Transverse colon (tissue), 4 donors: ENCODE data around the gene PHACTR2. TPM values are rescaled to one million over a fixed set of nuclear protein-coding genes. Genes with fewer than 3 reads are reported as not detected.

ENCODE experiments used
- DNase-seq: peaks from one replicate; pipeline ENCODE4 v3.0.0-alpha.2; 2019
- H3K27ac ChIP-seq, 4 donors: fragments of 200-600 bp; sonication (generic); 2 replicates each; pipeline ENCODE4 v1.5.1; 2016 to 2018; ENCODE audit warnings: inconsistent platforms in 4 of 4
- H3K27me3 ChIP-seq: fragments of 200-600 bp; sonication (generic); 2 replicates; pipeline ENCODE4 v1.5.1; 2017; ENCODE audit warnings: inconsistent platforms
- H3K36me3 ChIP-seq, 4 donors: fragments of 200-600 bp; sonication (generic); 2 replicates each; pipeline ENCODE4 v1.5.1; 2017 to 2019; ENCODE audit warnings: inconsistent platforms in 4 of 4
- H3K4me1 ChIP-seq, 4 donors: fragments of 200-600 bp; sonication (generic); 2 replicates each; pipeline ENCODE4 v1.5.1; 2017 to 2020; ENCODE audit warnings: inconsistent platforms in 4 of 4
- H3K4me3 ChIP-seq, 4 donors: fragments of 200-600 bp; sonication (generic); 1 replicate in 1 of 4; 2 replicates in 3 of 4; pipeline versions ENCODE4 v1.5.1 to v1.6.1; 2017 to 2019; ENCODE audit warnings: inconsistent platforms in 4 of 4
- H3K9me3 ChIP-seq, 2 donors: fragments of 200-600 bp; sonication (generic); 2 replicates each; pipeline ENCODE4 v1.5.1; 2017 to 2019; ENCODE audit warnings: inconsistent platforms in 2 of 2
- CTCF ChIP-seq, 5 experiments: fragments of 200-600 bp in 3 of 5; fragments of 450-650 bp in 2 of 5; sonication (generic) in 3 of 5; IDR thresholded peaks; 1 replicate in 2 of 5; 2 replicates in 3 of 5; pipeline ENCODE4 v1.5.1; 2016 to 2017; ENCODE audit warnings: antibody characterized with exemption in 5 of 5, inconsistent platforms in 3 of 5, mild to moderate bottlenecking in 2 of 5, moderate library complexity in 1 of 5
- EP300 ChIP-seq: sonication (generic); formaldehyde crosslinking; IDR thresholded peaks from one replicate; pipeline ENCODE4 v1.6.1; 2017; ENCODE audit warnings: antibody characterized with exemption, low read depth
- POLR2A ChIP-seq: fragments of 450-650 bp; IDR thresholded peaks from one replicate; pipeline ENCODE4 v1.6.1; 2016; ENCODE audit warnings: antibody characterized with exemption, mild to moderate bottlenecking, moderate library complexity
- POLR2AphosphoS5 ChIP-seq, 3 donors: sonication (generic); formaldehyde crosslinking; IDR thresholded peaks; one replicate each; pipeline ENCODE4 v1.6.1; 2016; ENCODE audit warnings: antibody characterized with exemption in 3 of 3
- WGBS, 2 donors: methylation state at CpG; one replicate each; pipeline ENCODE4 v1.1.5; 2018; ENCODE audit warnings: low coverage in 1 of 2; 5-methylcytosine and 5-hydroxymethylcytosine counted together
- in situ Hi-C, 4 donors: fragments of 200-750 bp; cut with MboI; loops; one replicate each; pipeline versions ENCODE4 v1.15.0 to v1.15.1; 2017; ENCODE audit warnings: low sequenced_read_pairs in 3 of 4, low pct_ligation_motif_present in 1 of 4, low pct_unique_long_range_greater_than_20kb in 1 of 4
- intact Hi-C: fragments of 100-400 bp; cut with DNase I; formaldehyde crosslinking; loops from one replicate; pipeline ENCODE4 v1.15.1; 2023; ENCODE audit warnings: low total_unique reads
- total RNA-seq, 4 donors: library from RNA; depleted of rRNA; stranded (reverse); fragments of >200 nt; gene quantifications; one replicate each; pipeline ENCODE4 v1.1.0, GENCODE V29; 2016

PHACTR2 gene
- total RNA-seq, 4 donors from 2014 or later, result 38.6 to 56.8 (median 48.7) TPM

GRCh38 chr6:143739341-143739851 is 61.6 kb downstream of the PHACTR2 start:
- TF ChIP-seq EP300 (no peak), POLR2A (no peak), CTCF (IDR thresholded peaks at IDR 0.05) (no peak), POLR2AphosphoS5 (IDR thresholded peaks at IDR 0.05) (no peak)

DNA sequence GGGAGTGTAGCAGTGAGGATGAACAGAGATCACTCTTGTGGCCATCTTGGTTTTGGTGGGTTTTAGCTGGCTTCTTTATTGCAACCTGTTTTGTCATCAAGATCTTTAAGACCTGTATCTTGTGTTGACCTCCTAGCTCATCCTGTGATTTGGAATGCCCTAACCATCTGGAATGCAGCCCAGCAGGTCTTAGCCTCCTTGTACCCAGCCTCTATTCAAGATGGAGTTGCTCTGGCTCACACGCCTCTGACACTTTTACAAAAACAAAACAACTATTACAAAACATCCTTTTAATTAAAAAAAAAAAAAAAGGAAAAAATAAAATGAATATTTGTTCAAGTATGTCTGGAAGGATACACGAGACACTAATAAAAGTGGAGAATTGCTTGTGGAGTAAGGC is 62.4 kb downstream of the PHACTR2 start:
- in situ Hi-C loops, result no loop called here
- peaks cover 15 to 40% (median 30%) of the 10 kb centered on the region in 4 donors for H3K4me1 ChIP-seq
- 96% methylated on average over 2 of the region's 2 CpGs for WGBS, 2 donors

More at GRCh38 chr6:143739341-143739851, 61.6 kb downstream of the PHACTR2 start:
- WGBS, 2 donors, result 89 to 96% methylated on average over 12 to 13 of the region's 13 CpGs
- no peak for DNase-seq
- in situ Hi-C loops, result no loop called here
- no peaks in the 10 kb centered on the region for H3K27me3 ChIP-seq
- intact Hi-C loops, result no loop called here
- no peaks in the 10 kb centered on the region for H3K36me3 ChIP-seq
- H3K4me1 ChIP-seq, result peaks cover 10 to 40% (median 31%) of the 10 kb centered on the region in 4 donors
- no peaks in the 10 kb centered on the region for H3K9me3 ChIP-seq
- H3K27ac ChIP-seq, result no peak overlapping the region
- H3K4me3 ChIP-seq, result no peak overlapping the region

DNA sequence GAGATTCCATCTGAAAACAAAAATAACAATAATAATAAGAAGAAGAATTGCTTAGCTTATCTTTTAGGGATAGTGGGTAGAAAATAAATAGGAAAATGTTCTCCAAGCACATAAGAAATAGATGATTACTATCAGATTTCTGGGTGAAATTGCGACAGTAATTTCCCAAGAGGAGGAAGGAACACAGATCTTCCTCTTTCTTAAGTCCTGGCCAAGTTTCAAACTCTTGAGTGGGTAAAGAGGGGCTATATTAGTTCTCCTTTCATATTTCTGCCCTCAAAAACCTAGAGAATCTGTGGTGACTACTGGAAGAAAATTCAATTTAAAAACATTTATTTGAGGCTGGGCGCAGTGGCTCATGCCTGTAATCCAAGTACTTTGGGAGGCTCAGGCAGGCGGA is 63.7 kb downstream of the PHACTR2 start:
- H3K9me3 ChIP-seq, result no peaks in the 10 kb centered on the region
- no peak overlapping the region for H3K4me3 ChIP-seq
- H3K36me3 ChIP-seq, result no peaks in the 10 kb centered on the region
- intact Hi-C loops (no loop called here), in situ Hi-C loops (no loop called here)
- H3K27me3 ChIP-seq, result no peaks in the 10 kb centered on the region
- H3K4me1 ChIP-seq, result peaks cover 18 to 45% (median 40%) of the 10 kb centered on the region in 4 donors
- TF ChIP-seq EP300 (no peak), POLR2AphosphoS5 (IDR thresholded peaks at IDR 0.05) (no peak), POLR2A (no peak), CTCF (IDR thresholded peaks at IDR 0.05) (no peak)
- 83 to 90% methylated on average over 3 of the region's 3 CpGs for WGBS, 2 donors
- DNase-seq, result no peak
- H3K27ac ChIP-seq, result peak overlapping the region in 1 of 4 donors; percentile 66

More for the DNA sequence above, 62.4 kb downstream of the PHACTR2 start:
- Histone ChIP-seq H3K4me3 (no peak overlapping the region), H3K36me3 (no peaks in the 10 kb centered on the region), H3K27me3 (no peaks in the 10 kb centered on the region), H3K9me3 (no peaks in the 10 kb centered on the region), H3K27ac (no peak overlapping the region)
- intact Hi-C loops, result no loop called here
- TF ChIP-seq CTCF (IDR thresholded peaks at IDR 0.05), result no peak
- TF ChIP-seq POLR2A, result no peak
- no peak for TF ChIP-seq EP300
- TF ChIP-seq POLR2AphosphoS5 (IDR thresholded peaks at IDR 0.05), result no peak
- DNase-seq, result no peak

- 86 to 88% methylated on average over 5 to 6 of the region's 6 CpGs for WGBS, 2 donors
- H3K4me3 ChIP-seq, result no peak overlapping the region
- in situ Hi-C loops, result no loop called here
- H3K27me3 ChIP-seq, result no peaks in the 10 kb centered on the region
- TF ChIP-seq CTCF (IDR thresholded peaks at IDR 0.05), result no peak
- TF ChIP-seq POLR2A, result no peak
- no peak for TF ChIP-seq EP300
- no peak for TF ChIP-seq POLR2AphosphoS5 (IDR thresholded peaks at IDR 0.05)
- H3K4me1 ChIP-seq, result peaks cover 18 to 53% (median 45%) of the 10 kb centered on the region in 4 donors
- no peak for DNase-seq
- peak overlapping the region; percentile 66 to 82 (median 78) for H3K27ac ChIP-seq
- intact Hi-C loops, result no loop called here
- H3K9me3 ChIP-seq, result no peaks in the 10 kb centered on the region
- no peaks in the 10 kb centered on the region for H3K36me3 ChIP-seq
Observed at GRCh38 chr6:143742070-143742954, 64.5 kb downstream of the PHACTR2 start.
